Mucosa of rectum (tissue), 2 donors: ENCODE results near the gene NKX6-1.

Experiments used
- H3K27ac ChIP-seq, 2 donors: one replicate each; pipeline ENCODE4 v1.7.0; 2013; ENCODE audit warnings: inconsistent platforms in 2 of 2, low read depth in 2 of 2, low read length in 2 of 2
- H3K27me3 ChIP-seq, 2 donors: one replicate each; pipeline ENCODE4 v1.7.0; 2013; ENCODE audit warnings: low read length in 2 of 2; ENCODE audit not compliant: control insufficient read depth in 2 of 2, insufficient read depth in 2 of 2
- H3K36me3 ChIP-seq, 2 donors: one replicate each; pipeline ENCODE4 v1.7.0; 2013; ENCODE audit warnings: low read length in 2 of 2; ENCODE audit not compliant: control insufficient read depth in 2 of 2, insufficient read depth in 2 of 2
- H3K4me1 ChIP-seq, 2 donors: one replicate each; pipeline ENCODE4 v1.7.0; 2013; ENCODE audit warnings: low read length in 2 of 2, mild to moderate bottlenecking in 1 of 2; ENCODE audit not compliant: control insufficient read depth in 2 of 2, insufficient read depth in 2 of 2
- H3K4me3 ChIP-seq, 2 donors: one replicate each; pipeline ENCODE4 v1.7.0; 2013; ENCODE audit warnings: low read length in 2 of 2
- H3K9ac ChIP-seq, 2 donors: one replicate each; pipeline ENCODE4 v1.7.0; 2013; ENCODE audit warnings: low read length in 2 of 2, low read depth in 1 of 2, mild to moderate bottlenecking in 1 of 2
- H3K9me3 ChIP-seq, 2 donors: one replicate each; pipeline ENCODE4 v1.7.0; 2013; ENCODE audit warnings: low read length in 2 of 2; ENCODE audit not compliant: control insufficient read depth in 2 of 2
- donor health status: healthy.
- donor health status: Normal muscosa, but diverticular disease.

The NKX6-1 gene

DNA sequence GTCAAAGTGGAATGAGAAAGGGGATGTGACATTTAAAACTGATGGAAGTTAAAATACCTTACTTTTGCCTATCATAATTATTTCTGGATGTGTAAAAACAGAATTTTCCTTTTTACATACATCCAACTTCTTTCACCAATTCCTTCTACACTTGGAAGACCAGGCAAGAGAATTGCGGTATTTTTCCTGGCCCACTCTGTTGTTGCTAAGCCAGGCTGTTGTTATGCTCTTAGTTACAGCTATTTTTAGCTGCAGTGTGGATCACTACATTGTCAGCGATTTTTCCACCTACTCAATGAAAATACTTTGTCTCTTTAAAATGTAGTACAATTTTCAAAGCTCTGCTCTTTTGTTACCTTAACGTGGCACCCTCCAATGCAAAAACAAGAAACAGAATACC is 43.4 kb downstream of the NKX6-1 start:
- no peak overlapping the region for H3K4me3 ChIP-seq
- H3K36me3 ChIP-seq = no peaks in the 10 kb centered on the region
- H3K27me3 ChIP-seq = no peaks in the 10 kb centered on the region
- H3K9ac ChIP-seq = no peak overlapping the region
- H3K4me1 ChIP-seq = no peaks in the 10 kb centered on the region
- H3K9me3 ChIP-seq = no peaks in the 10 kb centered on the region
- no peak overlapping the region for H3K27ac ChIP-seq

DNA sequence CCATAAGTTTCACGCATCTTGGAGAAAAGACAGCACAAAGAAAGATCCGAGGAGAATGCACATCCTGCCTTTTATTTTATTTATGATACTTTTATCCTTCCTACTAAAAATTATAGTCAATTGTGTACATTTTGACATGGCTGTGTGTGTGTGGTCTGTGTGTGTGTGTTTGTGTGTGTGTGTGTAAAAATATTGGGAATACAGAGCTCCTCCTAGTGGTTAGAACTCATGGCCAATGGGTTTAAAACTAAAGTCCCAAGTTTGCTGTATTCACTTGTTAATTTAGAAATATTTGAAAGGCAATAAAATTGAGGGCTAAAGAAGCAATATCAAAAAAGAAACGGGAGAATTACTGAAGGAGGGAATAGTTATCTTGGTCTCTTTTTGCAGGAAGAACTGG is 47.5 kb downstream of the NKX6-1 start:
- no peaks in the 10 kb centered on the region for H3K36me3 ChIP-seq
- no peak overlapping the region for H3K4me3 ChIP-seq
- H3K9ac ChIP-seq = no peak overlapping the region
- no peaks in the 10 kb centered on the region for H3K27me3 ChIP-seq
- no peaks in the 10 kb centered on the region for H3K9me3 ChIP-seq
- H3K27ac ChIP-seq = no peak overlapping the region
- no peaks in the 10 kb centered on the region for H3K4me1 ChIP-seq

DNA sequence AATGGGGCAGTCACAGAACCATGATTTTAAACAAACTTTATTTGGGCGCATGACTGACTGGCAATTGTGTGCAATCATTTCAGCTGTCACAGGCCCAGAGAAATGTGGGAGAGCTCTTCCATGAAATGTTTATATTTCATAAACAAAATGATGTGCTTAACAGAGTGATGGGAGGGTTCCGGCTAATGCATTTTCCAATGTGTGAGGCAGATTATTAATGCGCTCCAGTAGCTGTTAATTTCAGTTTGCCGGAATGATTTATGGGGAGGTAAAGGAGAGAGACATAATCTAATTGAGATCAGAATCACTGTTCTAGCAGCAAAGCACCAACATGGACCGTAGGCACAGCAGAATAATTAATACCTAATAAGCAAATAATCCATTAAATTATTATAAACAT is 55.6 kb downstream of the NKX6-1 start:
- no peaks in the 10 kb centered on the region for H3K27me3 ChIP-seq
- H3K9ac ChIP-seq = no peak overlapping the region
- no peaks in the 10 kb centered on the region for H3K36me3 ChIP-seq
- no peak overlapping the region for H3K27ac ChIP-seq
- no peak overlapping the region for H3K4me3 ChIP-seq
- no peaks in the 10 kb centered on the region for H3K4me1 ChIP-seq
- peaks cover 0 to 1% of the 10 kb centered on the region in 2 donors for H3K9me3 ChIP-seq

DNA sequence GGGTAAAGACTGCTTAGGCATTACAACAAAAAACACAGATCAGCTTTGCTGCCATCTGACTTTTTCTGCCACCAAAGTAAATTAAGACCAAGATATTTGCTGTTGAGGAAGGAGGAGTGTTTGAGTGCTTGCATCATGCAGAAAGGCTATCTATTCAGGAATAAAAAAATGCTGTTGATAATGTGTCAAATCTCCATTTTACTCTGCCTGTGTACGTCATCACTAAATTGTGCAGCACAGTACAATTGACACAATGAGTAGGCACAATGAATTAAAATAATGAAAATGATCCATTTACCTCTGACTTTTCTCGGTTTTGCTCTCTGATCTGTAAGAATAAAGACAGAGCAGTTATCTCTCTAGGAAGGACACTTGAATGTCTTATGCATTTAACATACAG is 56.3 kb downstream of the NKX6-1 start:
- H3K4me3 ChIP-seq = no peak overlapping the region

More for the DNA sequence above, 56.3 kb downstream of the NKX6-1 start:
- H3K4me1 ChIP-seq = no peaks in the 10 kb centered on the region
- H3K9ac ChIP-seq = no peak overlapping the region
- no peaks in the 10 kb centered on the region for H3K27me3 ChIP-seq
- H3K9me3 ChIP-seq = peaks cover 0 to 1% of the 10 kb centered on the region in 2 donors
- H3K36me3 ChIP-seq = no peaks in the 10 kb centered on the region
- H3K27ac ChIP-seq = no peak overlapping the region
